Thoracic aorta (tissue), 2 donors: Measurements from ENCODE around the gene CFTR. TPM values are rescaled to one million over a fixed set of nuclear protein-coding genes. Genes with fewer than 3 reads are reported as not detected.

ENCODE experiments used
- ATAC-seq: fragments of 150-250 bp; one replicate; pipeline ENCODE4 v1.8.0; 2017; ENCODE audit warnings: low read depth; ENCODE audit not compliant: insufficient number of reproducible peaks, low FRiP score
- DNase-seq: peaks from one replicate; pipeline ENCODE4 v3.0.0-alpha.2; 2020; ENCODE audit warnings: low spot score
- H3K27ac ChIP-seq, 2 donors: fragments of 200-600 bp; sonication (generic); 1 replicate in 1 of 2; 2 replicates in 1 of 2; pipeline ENCODE4 v1.5.1; 2016; ENCODE audit warnings: mild to moderate bottlenecking in 2 of 2, moderate library complexity in 2 of 2
- H3K27me3 ChIP-seq: fragments of 200-600 bp; sonication (generic); replicated peaks from 2 replicates; pipeline ENCODE4 v1.6.0; 2016; ENCODE audit warnings: mild to moderate bottlenecking; ENCODE audit not compliant: insufficient read depth
- H3K36me3 ChIP-seq: fragments of 200-600 bp; sonication (generic); one replicate; pipeline ENCODE4 v1.5.1; 2016
- H3K4me1 ChIP-seq, 2 donors: fragments of 200-600 bp; sonication (generic); 1 replicate in 1 of 2; 2 replicates in 1 of 2; pipeline versions ENCODE4 v1.5.1 to v1.6.0; 2016; ENCODE audit warnings: low read depth in 2 of 2, mild to moderate bottlenecking in 1 of 2; ENCODE audit not compliant: control insufficient read depth in 1 of 2
- H3K4me3 ChIP-seq: fragments of 200-600 bp; sonication (generic); 2 replicates; pipeline ENCODE4 v1.5.1; 2016; ENCODE audit warnings: mild to moderate bottlenecking
- H3K9me3 ChIP-seq: fragments of 200-600 bp; sonication (generic); 2 replicates; pipeline ENCODE4 v1.5.1; 2016
- total RNA-seq, 2 donors: library from RNA; depleted of rRNA; stranded (reverse); fragments of >200 nt; gene quantifications; one replicate each; pipeline versions ENCODE4 v1.1.0 to v1.2.3, GENCODE V29; 2016
- TF ChIP-seq, protein P1 (sequence below): fragments of 200-600 bp; sonication (generic); IDR thresholded peaks from one replicate; pipeline ENCODE4 v1.5.1; 2019; ENCODE audit warnings: antibody characterized with exemption

The CFTR gene
- total RNA-seq, 2 donors from 2014 or later = 0.68 TPM; not detected in 1

DNA sequence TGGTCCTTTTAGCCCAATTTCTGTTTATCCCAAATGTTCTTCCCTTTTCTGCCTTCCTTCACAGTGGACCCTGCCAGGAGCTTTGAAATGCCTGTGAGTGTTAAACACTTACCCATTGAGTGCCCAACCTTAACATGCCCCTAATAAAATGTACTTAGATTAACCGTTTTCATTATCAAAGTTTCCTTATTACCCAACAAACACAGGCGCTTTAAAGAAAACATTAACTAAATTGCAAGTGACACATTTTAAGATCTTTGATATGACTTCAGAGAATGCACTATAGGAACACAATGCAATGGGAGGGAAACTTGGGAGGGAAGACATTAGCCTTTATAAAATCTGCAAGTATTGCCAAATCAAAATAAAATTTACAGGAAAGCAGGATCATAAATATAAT is 177.0 kb downstream of the CFTR start:
- no peak for DNase-seq
- TF ChIP-seq, protein P1, sequence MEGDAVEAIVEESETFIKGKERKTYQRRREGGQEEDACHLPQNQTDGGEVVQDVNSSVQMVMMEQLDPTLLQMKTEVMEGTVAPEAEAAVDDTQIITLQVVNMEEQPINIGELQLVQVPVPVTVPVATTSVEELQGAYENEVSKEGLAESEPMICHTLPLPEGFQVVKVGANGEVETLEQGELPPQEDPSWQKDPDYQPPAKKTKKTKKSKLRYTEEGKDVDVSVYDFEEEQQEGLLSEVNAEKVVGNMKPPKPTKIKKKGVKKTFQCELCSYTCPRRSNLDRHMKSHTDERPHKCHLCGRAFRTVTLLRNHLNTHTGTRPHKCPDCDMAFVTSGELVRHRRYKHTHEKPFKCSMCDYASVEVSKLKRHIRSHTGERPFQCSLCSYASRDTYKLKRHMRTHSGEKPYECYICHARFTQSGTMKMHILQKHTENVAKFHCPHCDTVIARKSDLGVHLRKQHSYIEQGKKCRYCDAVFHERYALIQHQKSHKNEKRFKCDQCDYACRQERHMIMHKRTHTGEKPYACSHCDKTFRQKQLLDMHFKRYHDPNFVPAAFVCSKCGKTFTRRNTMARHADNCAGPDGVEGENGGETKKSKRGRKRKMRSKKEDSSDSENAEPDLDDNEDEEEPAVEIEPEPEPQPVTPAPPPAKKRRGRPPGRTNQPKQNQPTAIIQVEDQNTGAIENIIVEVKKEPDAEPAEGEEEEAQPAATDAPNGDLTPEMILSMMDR = no peak
- H3K27me3 ChIP-seq = no peaks in the 10 kb centered on the region
- no peaks in the 10 kb centered on the region for H3K36me3 ChIP-seq
- no peak for ATAC-seq
- H3K4me3 ChIP-seq = no peak overlapping the region
- peaks cover 7 to 11% of the 10 kb centered on the region in 2 donors for H3K4me1 ChIP-seq
- no peaks in the 10 kb centered on the region for H3K9me3 ChIP-seq
- no peak overlapping the region for H3K27ac ChIP-seq

DNA sequence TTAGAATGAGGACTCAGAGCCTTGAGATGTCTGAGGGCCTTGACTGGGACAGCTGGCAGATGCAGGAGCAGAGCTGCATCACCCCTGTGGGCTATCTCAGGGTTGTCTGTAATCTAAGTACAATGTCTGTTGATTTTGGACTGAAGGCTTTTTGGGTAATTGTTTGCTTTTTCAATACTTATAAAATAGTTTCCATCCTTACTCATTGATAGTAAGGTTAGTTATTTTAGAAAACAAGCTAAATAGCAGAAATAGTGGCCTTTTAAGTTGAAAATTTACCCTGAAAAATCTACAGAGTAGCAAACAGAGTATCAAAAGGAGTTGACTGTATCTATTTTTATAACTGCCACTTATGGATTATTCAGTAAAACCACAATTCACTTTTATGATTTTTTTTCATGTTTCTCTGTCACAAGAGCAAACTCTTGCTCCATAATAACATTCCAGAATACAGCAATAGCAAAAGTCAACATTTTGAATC is 179.7 kb downstream of the CFTR start:
- no peak for ATAC-seq
- no peak for DNase-seq
- H3K27me3 ChIP-seq = no peaks in the 10 kb centered on the region
- no peaks in the 10 kb centered on the region for H3K36me3 ChIP-seq
- TF ChIP-seq, protein P1 = no peak
- no peak overlapping the region for H3K4me3 ChIP-seq
- H3K9me3 ChIP-seq = no peaks in the 10 kb centered on the region
- H3K27ac ChIP-seq = no peak overlapping the region
- H3K4me1 ChIP-seq = peaks cover 7 to 11% of the 10 kb centered on the region in 2 donors

DNA sequence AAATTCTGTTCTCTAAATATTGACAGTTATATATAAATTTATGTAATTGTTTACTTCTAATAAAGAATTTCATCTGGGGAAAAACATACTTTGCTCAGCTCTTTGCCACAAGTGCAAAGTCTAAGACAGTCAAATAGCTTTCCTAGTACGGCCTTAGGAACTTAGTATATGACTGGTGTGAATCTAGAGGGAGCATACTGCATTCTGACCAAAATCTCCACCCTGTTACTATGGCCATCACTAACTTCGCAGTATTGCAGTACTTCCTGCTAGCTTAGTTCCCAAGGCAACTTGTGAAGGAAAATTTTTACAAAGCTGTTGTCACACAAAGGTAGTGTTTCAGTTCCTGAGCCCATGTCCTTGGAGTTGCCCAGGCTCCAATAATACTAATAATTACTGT is 181.5 kb downstream of the CFTR start:
- Histone ChIP-seq H3K27ac (no peak overlapping the region), H3K4me3 (no peak overlapping the region), H3K4me1 (peaks cover 7 to 11% of the 10 kb centered on the region in 2 donors), H3K9me3 (no peaks in the 10 kb centered on the region), H3K27me3 (no peaks in the 10 kb centered on the region), H3K36me3 (no peaks in the 10 kb centered on the region)
- TF ChIP-seq, protein P1 = no peak
- ATAC-seq = no peak
- DNase-seq = no peak

DNA sequence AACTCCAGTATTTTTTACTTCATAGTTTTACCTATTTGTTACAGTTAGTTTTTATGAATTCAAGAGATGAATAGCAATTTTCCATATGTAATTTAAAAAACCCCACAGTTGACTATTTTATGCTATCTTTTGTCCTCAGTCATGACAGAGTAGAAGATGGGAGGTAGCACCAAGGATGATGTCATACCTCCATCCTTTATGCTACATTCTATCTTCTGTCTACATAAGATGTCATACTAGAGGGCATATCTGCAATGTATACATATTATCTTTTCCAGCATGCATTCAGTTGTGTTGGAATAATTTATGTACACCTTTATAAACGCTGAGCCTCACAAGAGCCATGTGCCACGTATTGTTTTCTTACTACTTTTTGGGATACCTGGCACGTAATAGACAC is 184.2 kb downstream of the CFTR start:
- H3K4me3 ChIP-seq = no peak overlapping the region
- no peaks in the 10 kb centered on the region for H3K9me3 ChIP-seq
- no peaks in the 10 kb centered on the region for H3K36me3 ChIP-seq
- no peaks in the 10 kb centered on the region for H3K27me3 ChIP-seq
- DNase-seq = no peak
- TF ChIP-seq, protein P1 = no peak
- H3K4me1 ChIP-seq = peaks cover 7 to 11% of the 10 kb centered on the region in 2 donors
- ATAC-seq = no peak
- H3K27ac ChIP-seq = no peak overlapping the region

DNA sequence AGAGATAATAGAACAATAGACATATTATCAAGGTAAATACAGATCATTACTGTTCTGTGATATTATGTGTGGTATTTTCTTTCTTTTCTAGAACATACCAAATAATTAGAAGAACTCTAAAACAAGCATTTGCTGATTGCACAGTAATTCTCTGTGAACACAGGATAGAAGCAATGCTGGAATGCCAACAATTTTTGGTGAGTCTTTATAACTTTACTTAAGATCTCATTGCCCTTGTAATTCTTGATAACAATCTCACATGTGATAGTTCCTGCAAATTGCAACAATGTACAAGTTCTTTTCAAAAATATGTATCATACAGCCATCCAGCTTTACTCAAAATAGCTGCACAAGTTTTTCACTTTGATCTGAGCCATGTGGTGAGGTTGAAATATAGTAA is 185.5 kb downstream of the CFTR start:
- Histone ChIP-seq H3K4me3 (no peak overlapping the region), H3K27me3 (no peaks in the 10 kb centered on the region), H3K9me3 (no peaks in the 10 kb centered on the region), H3K27ac (no peak overlapping the region), H3K36me3 (no peaks in the 10 kb centered on the region), H3K4me1 (peaks cover under 1 to 2% of the 10 kb centered on the region in 2 donors)
- TF ChIP-seq, protein P1 = no peak
- DNase-seq = no peak
- ATAC-seq = no peak
